ENCODE results near the gene KDM4C.

The KDM4C gene

DNA sequence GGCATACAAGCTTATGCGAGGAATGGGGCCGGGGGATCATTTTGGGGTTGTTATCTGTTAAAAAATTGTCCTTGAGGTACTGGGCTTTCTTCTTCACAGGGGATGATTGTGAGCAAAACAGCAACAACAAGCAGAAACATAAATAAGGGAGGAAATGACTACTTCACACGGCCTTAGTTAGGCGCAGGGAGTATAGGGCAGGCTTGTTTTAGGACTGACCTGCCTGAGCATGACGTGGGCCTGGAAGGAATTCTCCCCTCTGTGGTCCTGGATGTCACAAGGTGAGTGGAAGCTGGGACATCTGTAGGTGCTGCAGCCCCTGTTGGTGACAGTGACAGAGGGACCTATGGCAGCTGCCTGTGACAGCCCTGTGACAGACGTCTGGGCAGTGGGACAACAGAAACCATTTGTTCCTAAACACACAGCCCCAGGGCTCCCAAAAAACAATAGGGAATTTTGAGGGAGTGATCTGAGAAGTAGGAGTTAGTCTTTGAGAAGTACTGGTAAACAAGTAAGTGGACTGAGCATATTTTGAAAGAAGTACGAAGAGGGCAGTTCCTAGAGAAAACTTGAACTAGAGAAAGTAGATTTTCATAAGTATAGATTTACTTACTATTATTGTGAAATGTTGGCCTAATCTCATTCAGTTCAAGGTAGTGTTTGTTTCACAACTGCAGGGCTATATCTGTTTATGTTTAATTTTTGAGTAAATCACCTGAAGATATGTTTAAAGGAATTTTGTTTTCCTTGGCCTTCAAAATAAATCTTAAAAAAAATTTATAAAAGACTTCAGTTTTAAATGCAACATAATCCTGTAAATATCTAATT, 113.1 kb downstream of the KDM4C start:
- DNase-seq: no peak

GRCh38 chr9:6873857-6874256, 116.1 kb downstream of the KDM4C start:
- peak; percentile 23 for DNase-seq

- no peak for DNase-seq
Observed at GRCh38 chr9:6876195-6876894, 118.6 kb downstream of the KDM4C start.

DNA sequence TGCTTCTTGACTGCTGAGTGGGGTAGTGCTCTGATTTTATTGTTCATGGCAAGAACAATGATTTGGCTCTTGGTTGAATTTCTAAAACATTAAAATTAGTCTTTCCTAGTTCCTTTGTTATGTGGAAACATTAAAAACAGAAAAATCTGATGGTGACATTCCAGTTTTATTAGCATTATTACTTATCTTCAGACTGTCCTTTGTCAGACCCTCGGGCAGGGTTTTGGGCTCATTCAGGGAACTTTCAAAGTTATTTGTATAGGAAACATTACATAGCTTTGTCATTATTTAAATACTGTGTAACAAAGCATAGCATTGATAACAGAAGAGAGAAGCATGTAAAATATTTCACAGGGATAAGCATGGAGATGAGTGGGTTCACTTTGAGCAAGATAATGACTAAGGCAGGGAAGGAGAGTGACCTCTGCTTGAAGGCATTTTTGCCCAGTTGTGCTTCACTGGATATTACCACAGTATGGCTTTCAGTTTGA, 119.9 kb downstream of the KDM4C start:
- DNase-seq: no peak

- DNase-seq: no peak
Observed at GRCh38 chr9:6880626-6881025, 122.9 kb downstream of the KDM4C start.

GRCh38 chr9:6884101-6884500, 126.3 kb downstream of the KDM4C start:
- DNase-seq: no peak

- DNase-seq: no peak
Observed at GRCh38 chr9:6884990-6885389, 127.2 kb downstream of the KDM4C start.

GRCh38 chr9:6887051-6887450, 129.3 kb downstream of the KDM4C start:
- no peak for DNase-seq

DNA sequence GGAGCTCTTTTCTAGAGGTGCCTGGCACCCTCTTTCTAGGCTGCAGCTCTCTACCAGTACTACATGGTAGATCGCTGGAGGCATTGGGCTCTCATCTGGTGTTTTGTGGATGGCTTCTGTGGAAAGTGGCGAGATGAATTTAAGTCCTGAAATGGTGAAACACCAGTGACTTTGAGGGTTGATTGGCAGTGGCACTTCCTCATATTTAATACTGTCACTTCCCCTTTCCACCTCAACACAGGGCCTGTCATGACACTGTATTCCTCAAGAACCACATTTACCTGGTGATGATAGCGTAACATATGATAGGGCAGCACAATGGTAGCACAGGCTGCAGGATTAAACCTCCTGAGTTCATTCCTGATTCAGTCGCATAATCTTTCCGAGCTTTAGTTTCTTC, 132.1 kb downstream of the KDM4C start:
- no peak for DNase-seq

DNA sequence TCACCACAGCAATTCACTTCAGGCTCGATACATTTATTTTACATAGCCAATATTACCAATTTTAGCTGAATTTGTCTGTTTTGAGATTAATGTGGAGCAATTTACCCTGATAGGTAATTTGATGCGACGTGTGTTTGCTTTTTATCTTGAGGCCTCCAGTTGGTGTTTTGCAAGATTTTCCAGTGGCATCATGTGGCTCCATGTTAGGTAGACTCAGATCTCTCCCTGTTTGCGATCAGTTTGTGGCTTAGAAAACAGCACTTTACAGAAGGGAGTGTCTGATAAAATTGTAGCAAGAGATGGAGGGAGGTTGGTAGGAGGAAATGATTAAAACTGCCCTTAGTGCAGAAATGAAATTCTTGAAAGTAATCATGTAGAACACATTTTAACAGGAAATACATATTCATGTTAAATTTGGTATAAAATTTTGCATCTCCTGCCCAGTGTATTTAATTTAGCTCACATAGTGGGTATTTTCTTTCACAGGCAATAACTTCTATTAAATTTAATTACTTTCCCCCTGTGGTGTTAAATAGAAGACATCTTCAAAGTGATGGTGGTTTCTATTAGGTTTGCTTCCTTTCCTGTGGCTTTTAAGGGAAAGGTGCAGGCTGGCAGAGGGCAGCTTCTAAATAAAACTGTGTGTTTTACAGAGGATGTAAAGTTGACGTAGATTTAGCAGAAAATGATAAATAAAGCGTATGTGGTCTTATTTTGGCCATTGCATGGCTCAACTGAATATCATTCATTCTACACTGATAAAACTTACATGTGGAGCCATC, 135.8 kb downstream of the KDM4C start:
- DNase-seq: no peak

GRCh38 chr9:6894135-6894534, 136.4 kb downstream of the KDM4C start:
- DNase-seq: no peak

GRCh38 chr9:6895754-6896153, 138.0 kb downstream of the KDM4C start:
- DNase-seq: no peak

GRCh38 chr9:6896562-6896961, 138.8 kb downstream of the KDM4C start:
- DNase-seq: peak; percentile 5

- no peak for DNase-seq
Observed at GRCh38 chr9:6897207-6897822, 139.5 kb downstream of the KDM4C start.

GRCh38 chr9:6897898-6898302, 140.1 kb downstream of the KDM4C start:
- no peak for DNase-seq

DNA sequence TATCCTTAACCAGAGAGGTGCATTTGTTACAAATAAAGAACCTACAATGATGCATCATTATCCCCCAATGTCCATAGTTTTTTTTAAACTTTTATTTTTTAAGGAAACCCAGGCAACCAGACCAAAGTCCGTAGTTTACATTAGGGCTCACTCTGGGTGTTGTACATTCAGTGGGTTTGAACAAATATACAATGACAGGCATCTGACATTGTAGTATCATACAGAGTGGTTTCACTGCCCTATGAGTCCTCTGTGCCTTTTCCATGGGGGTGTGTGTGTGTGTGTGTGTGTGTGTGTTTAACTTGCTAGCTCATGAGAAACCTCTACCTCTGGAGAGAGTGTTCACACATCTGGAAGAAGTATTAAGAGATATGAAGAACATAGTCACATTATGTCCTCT, 141.5 kb downstream of the KDM4C start:
- no peak for DNase-seq

GRCh38 chr9:6900440-6900883, 142.7 kb downstream of the KDM4C start:
- no peak for DNase-seq

- no peak for DNase-seq
Observed at GRCh38 chr9:6901180-6901579, 143.4 kb downstream of the KDM4C start.

DNA sequence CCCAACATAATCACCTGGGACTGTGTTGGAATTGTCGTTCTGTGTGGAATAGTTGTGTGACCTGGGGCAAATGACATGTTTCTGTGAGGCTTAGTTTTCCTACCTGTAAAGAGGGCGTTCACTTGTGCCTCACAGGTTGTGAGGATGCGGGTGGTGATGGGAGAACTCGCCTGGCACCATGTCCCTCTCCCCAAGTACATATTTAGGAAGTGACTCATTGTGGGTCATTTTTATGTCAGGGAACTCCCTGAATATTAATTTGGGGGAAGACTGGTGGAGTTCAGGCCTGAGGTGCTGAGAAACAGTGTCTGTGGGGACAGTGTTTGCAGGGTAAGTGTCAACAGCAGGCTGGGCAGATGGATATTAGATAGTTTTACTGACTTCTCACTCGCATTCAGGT, 144.7 kb downstream of the KDM4C start:
- DNase-seq: no peak

GRCh38 chr9:6904371-6904770, 146.6 kb downstream of the KDM4C start:
- no peak for DNase-seq

GRCh38 chr9:6905850-6906375, 148.1 kb downstream of the KDM4C start:
- DNase-seq: no peak

GRCh38 chr9:6907772-6908381, 150.1 kb downstream of the KDM4C start:
- DNase-seq: no peak

All from stimulated activated CD4-positive, alpha-beta T cell treated with anti-CD3 and anti-CD28 coated beads, Interleukin-1b, Interleukin-23, amount 100 ng/mL, for 48 hours (primary cell).